Activated CD4-positive, alpha-beta T cell treated with anti-CD3 and anti-CD28 coated beads for 1 hour (primary cell): Measurements from ENCODE around the gene DOK6.

Experiments
- DNase-seq: peaks from one replicate; pipeline ENCODE4 v3.0.0-alpha.2; 2020

Gene DOK6

DNA sequence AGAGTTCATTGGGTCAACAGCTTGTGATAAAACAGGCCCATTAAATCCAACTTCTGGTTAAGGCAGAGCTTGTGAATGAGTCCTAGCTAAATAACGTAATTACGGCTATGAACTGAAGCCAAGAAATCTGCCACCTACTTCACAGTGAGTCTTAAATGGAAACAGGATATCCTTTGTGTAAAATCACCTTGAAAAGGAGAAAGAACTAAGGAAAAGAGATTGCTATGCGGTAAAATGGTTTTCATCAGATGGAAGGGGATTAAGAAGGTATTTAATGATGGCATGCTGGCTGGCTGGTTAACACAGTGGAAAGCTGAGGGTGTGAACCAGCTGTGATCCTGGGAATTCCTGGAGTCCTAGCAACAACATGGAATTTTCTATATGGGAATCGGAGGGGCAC is 156.6 kb downstream of the DOK6 start:
- DNase-seq: no peak

DNA sequence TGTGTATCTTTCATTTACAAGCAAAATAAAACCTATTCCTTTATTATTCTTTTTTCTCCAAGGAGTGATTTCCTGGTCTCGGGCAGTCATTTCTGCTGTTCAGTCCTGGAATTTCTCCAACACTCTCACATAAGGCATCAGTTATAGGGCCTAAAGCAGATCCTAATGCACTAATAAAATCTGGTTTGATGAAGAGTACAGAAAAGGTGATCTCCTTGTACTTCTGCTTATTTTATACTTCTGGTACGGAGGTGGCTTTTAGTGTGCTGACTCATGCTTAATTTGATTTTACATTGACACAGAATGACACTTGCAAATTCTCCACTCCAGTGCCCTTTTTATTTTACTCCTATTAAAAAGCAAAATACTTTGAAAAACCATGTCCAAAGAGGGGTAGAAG is 157.4 kb downstream of the DOK6 start:
- no peak for DNase-seq

DNA sequence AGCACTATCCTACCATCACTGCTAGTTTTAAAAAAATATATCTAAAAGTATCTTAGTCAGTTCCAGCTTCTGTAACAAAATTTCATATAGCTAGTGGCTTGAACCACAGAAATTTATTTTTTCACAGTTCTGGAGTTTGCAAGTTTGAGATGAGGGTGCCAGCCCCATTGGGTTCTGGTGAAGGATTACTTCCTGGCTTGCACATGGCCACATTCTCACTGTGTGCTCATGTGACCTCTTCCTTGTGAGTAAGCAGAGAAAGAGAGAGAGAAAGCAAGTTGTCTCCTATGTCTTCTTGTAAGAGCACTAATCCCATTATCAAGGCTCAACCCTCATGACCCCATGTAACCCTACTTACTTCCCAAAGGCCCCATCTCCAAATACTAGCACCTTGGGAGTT is 158.9 kb downstream of the DOK6 start:
- DNase-seq: no peak

DNA sequence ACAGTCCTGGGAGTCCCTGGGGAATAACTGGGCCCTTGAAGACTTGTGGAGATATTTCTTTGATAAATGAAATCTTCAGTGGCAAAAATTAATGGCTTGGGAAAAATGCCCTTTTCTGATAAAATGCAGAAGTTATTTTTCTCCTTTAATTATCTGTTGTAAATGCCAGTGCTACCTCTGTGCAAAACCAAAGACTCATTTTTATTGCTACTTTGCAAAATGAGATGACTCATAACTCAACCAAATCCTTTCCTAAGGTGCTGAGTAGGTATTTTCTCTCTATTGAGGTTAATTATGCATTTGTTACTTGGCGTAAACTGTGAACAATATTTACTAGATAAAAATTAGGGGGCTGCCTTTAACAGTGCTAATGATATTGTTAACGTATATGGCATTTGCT is 163.9 kb downstream of the DOK6 start:
- DNase-seq: no peak

DNA sequence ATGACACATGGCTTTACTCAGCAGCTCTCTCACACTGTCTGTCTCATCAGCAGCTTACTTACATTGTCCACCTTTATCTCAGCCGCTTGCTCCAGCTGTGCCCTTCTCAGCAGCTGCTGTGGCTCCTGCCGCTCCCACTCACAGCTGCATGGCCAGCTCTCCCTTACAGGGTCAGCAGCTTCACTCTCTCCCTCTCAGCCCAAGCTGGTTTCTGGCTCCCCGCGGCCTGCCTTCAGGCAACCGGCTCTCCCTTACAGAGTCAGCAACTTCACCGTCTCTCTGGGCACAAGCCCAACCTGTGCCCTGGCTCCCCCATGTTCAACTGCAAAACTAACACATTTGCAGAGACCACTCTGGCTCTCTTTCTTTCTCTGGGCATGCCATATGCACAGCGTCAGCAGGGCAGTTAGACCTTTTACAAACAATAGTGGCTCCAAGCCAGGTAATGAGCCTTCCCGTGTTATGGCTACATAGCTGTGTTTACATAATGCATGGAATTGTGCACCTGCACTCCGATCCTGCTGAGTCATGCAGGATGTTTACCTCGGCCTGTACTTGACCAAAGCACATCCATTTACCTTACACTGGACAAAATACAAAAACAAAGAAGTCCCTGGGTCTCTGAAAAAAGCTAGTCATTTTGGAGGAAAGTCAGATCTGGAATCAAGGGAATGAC is 167.3 kb downstream of the DOK6 start:
- no peak for DNase-seq

DNA sequence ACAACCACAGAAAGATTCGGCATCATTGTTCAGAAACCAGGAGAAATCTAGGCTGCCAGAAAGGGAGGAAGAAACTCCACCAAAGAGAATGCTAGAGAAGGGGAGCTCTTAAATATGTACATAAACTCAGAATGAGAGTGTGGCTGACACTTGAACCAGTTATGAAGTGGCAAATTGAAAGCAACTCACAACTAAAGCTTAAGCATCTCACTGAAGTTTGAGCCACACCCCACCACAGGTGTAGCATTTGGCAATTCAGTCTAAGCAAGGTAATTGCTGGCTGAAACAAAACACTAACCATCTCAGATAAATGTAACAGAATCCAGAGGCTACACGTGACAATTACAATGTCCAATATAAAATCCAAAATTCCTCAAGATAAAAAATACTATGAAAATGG is 168.4 kb downstream of the DOK6 start:
- DNase-seq: no peak

DNA sequence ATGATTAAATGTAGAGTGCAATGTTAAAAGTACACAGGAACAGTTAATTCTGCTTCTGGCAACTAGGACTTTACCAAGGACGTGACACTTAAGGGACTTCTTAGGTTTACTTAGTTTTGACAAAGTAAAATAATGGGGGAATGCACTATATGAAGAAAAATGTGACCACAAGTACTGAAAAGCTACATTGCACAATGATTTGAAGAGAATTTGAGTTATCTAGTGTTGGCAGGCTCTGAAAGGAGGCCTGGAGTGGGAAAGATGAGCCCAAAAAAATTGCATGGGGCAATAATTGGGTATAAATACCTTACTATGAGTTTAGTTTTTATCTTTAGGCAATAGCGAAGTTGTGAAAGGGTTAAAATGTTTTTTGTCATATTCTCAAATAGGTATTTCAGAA is 173.7 kb downstream of the DOK6 start:
- DNase-seq: no peak

DNA sequence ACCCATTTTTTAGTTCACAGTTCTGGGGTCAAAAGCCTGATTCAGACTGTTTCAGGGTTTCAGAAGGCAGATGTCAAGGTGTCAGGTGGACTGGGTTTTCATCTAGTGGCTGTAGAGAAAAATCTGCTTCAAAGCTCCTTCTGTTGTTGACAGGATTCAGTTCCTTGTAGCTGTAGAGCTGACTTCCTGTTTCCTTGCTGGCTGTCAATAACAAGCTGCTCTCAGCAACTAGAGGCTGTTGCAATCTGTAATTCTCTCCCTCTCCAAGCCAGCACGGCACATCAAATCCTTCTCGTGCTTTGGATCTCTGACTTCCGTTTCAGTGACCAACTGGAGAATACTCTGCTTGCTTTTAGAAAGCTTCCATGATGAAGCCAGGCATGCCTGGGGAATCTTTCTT is 179.4 kb downstream of the DOK6 start:
- DNase-seq: no peak

DNA sequence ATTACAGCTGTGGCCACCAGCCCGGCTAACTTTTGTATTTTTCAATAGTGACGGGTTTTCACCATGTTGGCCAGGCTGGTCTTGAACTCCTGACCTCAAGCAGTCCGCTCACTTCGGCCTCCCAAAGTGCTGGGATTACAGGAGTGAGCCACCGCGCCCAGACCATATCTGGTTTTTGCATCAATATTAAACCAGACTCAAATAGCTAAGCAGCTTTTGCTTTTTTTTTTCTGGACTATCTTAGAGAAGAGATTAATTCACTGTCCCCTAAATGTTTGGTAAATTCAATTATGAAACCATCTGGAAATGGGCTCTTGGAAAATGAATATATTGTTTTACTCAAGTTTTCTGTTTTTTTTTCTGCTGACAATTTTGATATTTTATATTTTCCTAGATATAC is 183.7 kb downstream of the DOK6 start:
- DNase-seq: no peak

DNA sequence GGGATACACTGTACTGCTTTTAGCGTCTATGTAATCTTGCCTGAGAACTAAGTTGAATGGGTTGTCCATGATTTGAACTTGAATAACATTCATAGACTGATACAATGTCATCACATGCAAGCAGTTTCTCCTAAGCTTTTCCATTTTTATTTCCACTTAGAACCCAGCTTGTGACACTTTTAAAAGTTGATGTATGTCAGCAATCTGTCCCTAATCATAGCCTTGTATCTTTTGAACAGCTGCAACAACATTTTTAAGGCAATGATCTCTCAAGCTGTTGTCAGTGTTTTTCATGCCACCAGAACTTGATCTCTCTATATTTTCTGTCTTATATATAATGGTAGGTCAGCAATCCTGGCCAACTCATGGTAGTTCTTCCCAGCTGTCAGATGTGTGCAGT is 185.0 kb downstream of the DOK6 start:
- no peak for DNase-seq

DNA sequence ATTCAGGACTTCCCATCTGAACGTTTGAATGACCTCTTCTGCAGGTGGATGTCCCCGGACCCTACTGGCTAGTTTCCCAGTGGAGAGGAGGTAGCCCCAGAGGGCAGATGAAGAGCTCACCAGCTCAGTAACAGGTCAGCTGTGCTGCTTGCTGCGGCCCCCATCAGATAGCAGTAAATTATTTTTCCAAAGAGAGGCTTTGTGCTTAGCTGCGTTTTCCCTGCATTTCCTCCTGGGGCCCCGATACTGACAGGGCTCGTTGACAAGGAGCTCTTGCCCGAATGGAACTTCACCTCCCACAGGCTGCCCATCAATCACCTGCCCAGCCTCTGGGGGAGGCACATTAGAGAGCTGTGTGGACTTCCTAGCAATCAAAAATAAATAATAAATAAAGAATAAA is 185.8 kb downstream of the DOK6 start:
- no peak for DNase-seq

DNA sequence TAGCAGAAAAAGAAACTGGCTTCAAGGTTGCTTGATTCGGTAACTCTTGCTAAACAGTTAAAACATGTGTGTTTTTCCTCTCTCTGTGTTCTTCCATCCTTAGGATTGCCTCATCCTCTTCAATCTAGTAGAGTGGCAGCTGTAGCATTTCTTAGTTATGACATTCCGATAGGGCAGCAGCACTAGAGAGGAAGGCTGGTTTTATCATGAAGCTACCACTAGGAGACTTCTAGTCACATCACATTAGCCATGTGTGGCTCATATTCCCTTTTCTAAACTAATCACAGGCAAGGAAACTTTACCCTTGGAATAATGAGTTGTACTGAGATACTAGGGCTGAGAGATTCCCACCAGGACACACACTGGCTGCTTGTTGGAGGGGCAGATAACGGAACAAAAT is 187.6 kb downstream of the DOK6 start:
- DNase-seq: no peak

DNA sequence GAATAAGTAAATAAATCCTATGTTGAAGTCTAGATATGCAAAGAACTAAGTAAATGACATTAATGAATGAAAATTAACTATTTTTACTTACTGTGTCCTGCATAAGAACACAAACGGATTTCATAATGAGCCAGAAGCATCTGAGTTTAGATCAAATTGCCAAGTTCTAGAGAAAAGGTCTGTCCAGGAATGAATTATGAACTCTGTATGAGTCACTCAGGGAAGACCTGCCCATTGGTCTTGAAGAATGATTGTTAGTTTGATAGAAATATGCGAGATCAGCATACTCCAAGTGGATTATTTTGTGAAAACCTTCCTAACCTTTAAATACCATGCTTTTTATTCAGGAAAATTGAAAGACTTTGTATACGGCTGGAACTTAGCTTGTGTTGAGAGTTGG is 189.5 kb downstream of the DOK6 start:
- DNase-seq: no peak

DNA sequence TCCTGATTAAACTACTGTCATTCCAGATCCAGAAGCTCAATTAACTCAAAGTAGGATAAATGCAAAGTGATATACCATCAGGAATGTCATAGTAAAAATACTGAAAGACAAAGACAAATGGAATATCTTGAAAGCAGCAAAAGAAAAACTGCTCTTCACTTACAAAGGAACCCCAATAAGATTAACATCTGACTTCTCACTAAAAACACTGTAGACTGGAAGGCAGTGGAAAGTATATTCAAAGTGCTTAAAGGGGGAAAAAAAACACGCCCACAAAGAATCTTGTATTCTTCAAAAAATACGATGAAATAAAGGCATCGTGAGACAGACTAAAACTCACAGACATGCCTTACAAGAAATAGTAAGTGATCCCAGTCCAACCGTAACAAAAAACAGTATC is 195.7 kb downstream of the DOK6 start:
- no peak for DNase-seq

DNA sequence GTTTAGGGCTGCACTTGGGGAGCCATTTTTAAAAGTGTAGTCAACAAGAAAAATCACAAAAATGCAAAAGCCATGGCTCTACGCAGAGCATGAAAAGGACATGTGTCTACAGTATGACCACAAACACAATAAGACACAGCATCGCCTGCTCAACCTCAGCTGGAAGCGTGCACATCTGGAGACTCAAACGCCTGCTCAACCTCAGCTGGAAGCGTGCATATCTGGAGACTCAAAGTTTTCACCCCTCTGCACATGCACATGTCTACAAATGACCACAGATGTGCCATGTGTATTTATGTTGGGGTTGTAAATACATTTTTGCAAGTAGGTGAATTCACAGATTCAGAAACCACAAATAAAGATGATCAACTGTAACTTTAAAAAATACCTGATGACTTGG is 196.9 kb downstream of the DOK6 start:
- DNase-seq: no peak

DNA sequence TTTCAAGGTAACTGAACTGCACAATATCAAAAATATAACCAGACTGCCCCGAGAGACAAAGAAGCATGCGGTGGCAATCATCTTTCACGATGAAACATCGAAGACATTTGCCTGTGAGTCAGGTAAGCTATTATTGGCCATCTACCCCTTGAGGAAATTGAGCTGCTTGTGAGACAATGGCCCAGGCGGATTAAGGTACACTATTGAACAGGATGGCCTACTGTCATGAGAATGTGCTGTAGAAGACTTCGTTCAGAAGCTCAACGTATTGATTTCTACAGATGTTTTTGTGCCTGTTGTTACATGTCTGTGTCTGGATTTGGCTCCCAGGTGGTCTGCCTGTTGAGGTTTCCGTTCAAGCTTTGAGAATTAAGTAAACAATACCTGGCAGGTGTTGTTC is 198.7 kb downstream of the DOK6 start:
- no peak for DNase-seq

DNA sequence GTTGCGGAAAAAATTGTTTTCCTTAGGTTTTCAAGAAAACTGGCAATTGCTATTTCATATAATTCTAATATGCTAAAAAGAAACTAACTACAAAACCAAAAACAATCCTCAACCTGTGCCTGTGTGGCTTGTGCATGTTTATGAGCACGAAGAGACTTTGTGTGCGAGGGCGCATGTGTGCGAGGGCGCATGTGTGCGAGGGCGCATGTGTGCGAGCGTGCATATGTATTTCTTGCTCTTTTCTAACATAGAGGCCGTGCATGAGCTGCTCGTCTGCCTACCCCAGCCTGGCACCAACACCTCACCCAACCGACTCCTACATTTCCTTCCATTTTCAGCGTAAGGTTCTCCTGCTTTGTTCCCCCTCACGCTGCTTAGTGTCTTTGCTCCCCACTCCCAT is 211.6 kb downstream of the DOK6 start:
- DNase-seq: no peak

DNA sequence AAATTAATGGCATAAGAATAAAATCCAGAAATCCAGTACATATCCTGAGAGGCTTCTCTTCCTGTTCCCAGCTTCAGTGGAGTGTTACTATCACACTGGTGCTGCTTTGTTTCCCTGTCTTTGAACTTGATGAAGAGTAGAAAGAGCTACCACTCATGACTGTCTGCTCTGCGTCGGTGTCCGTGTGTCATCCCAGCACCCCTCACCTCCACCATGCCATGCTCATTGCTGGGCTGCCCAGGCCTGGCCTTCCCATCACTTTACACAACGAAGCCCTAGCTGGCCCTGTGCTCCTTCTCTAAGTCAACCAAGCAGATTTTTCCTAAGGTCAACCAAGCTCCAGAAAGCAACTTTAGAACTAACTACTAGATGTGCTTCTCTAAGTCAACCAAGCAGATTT is 215.4 kb downstream of the DOK6 start:
- DNase-seq: no peak

DNA sequence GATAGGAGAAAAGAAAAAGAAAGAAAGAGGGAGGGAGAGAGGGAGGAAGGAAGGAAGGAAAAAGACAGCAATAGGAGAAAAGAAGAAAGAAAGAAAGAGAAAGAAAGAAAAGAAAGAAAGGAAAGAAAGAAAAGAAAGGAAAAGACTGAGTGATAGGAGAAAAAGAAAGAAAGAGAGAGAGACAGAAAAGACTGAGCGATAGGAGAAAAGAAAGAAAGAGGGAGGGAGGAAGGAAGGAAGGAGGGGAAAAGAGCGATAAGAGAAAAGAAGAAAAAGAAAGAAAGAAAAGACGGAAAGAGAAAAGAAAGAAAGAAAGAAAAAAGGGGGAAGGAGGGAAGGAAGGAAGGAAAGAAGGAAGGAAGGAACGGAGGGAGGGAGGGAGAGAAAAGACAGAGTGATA is 216.7 kb downstream of the DOK6 start:
- DNase-seq: no peak

DNA sequence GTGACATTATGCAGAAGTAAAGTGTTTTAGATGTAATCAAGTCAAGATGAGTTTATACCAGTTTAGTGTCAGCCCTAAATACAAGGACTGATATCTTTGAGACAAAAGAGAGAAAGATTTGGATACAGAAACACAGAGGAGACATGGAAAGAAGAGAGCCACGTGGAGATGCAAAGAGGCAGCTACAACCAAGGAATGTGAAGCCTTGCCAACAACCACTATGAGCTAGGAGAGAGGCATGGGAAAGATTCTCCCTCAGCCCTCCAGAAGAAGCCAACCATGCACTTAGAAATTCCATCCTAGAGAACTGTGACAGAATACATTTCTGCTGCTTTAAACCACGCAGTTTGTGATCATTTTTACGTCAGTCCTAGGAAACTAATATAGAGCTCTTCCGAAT is 217.2 kb downstream of the DOK6 start:
- DNase-seq: no peak

DNA sequence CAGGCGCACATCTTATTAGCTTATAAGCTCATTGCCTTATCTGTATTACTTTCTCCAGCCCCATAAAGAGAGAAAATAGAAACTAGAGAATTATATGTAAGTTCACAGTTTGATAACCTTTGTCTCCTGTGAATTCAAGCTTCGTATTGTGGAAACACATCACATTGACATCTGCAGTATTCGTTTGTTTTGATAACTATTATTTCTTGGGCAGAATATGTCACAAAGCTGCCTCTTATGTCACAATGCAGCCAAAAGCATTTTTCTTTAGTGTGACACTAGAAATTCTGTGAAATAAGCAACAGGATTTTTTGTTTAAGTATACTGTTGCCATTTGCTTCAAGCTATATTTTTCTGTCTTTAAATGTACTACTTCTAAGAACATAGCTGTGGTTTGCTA is 221.5 kb downstream of the DOK6 start:
- no peak for DNase-seq

DNA sequence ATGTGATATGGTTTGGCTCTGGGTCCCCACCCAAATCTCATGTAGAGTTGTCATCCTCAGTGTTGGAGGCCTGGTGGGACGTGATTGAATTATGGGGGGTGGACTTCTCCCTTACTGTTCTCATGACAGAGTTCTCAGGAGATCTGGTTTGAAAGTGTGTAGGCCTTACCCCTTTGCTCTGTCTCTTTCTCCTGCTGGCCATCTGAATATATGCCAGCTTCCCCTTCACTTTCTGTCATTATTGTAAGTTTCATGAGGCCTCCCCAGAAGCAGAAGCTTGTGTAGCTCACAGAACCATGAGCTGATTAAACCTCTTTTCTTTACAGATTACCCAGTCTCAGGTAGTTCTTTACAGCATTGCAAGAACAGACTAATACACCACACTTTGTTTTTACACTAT is 222.3 kb downstream of the DOK6 start:
- no peak for DNase-seq

DNA sequence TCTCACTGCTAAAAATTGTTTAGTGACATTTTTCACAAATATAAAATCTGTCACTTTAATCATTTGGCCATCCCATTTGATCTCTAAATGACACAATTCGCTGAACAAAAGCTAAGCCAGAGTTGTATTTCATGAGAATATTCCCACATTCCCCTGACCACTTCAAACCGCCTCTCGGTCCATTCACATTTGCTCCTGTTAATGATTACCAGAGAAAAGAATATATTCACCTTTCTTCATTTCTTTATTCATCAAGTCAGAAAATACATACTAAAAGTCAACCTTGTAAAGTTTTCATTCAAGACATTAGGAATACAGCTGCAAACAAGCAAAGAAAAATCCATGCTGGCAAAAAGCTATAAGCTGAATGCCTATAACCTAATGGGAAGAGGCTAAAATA is 225.5 kb downstream of the DOK6 start:
- DNase-seq: no peak

DNA sequence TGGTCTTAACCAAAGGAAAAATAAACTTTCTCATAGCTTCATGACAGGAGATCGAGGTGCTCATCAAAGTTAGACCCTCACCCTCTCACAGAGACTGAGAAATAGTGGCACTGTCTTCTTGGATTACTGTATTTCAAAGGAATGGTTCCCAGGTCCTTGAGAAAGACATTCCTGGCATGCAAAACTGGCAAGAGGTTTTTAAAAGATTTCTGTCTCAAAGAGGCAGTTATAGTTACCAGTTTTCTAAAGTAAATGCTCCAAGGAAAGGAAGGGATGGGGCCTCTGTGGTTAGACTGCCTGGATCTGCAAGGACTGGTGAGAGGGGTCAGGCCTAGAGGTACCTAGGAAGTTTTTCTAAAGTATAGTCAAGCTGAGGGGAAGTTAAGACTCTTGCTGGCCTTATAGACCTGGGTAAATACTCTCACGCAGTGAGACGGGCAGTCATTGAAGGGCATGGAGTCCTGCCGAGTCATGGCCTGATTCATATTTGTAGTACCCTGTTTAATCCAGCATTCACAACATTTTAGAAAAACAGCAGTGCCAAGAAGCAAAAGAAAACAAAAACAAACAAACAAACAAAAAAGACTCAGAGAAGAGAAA is 226.1 kb downstream of the DOK6 start:
- DNase-seq: no peak

DNA sequence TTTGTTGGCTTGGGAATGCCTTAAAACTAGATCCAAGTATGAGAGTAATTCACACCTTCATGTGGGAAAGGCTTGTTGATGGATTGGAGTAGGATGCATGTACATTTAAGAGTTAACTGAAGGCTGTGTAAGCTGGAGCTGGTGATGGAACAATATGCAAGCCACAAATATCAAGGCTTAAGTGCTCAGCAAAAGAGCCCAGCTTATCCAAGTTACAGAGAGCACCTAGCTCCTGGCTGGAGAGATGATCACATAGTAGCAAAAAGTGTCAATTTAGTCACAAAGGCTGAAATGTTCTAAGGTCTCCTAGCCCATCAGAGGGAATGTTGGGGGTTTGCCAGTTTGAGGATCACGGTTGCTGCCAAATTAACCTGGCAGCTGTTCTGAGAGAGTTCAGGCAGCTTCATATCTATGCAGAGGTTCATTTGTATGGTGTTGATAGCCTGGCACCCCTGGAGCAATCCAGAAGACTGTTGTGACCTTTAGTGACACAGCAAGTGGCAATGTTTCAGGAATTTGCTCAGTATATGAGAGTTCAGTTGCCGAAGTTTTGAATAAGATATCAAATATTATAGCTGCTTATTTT is 228.2 kb downstream of the DOK6 start:
- no peak for DNase-seq
